Stimulated activated naive CD8-positive, alpha-beta T cell treated with anti-CD3 and anti-CD28 coated beads, Interleukin-15, Interleukin-2, amounts not matched to agents 100 U/mL and 50 U/mL, for 24 hours (primary cell): Measurements from ENCODE around the gene HIP1R.

ENCODE experiments used
- ATAC-seq: fragments of 150-1000 bp; cut with Tn5 transposase; one replicate; pipeline ENCODE4 v1.10.0; 2021
- DNase-seq: peaks from one replicate; pipeline ENCODE4 v3.0.0; 2021

HIP1R gene

DNA sequence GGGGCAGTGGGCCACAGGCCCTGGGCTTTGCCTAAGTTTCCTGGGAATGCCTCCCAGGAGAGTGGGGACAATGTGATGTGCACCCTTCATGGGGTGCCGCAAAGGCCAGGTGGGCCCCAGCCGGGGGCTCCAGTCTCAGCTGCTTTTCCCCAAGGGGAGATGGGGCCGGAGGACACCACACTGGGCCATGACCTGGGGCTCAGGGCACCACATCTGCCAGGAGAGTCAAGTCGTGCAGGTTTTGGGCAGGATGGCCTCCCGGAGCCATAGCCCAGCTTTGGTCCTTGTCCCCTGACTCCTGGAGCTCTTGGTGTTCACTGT, 12.2 kb downstream of the HIP1R start:
- ATAC-seq (no peak), DNase-seq (no peak)

DNA sequence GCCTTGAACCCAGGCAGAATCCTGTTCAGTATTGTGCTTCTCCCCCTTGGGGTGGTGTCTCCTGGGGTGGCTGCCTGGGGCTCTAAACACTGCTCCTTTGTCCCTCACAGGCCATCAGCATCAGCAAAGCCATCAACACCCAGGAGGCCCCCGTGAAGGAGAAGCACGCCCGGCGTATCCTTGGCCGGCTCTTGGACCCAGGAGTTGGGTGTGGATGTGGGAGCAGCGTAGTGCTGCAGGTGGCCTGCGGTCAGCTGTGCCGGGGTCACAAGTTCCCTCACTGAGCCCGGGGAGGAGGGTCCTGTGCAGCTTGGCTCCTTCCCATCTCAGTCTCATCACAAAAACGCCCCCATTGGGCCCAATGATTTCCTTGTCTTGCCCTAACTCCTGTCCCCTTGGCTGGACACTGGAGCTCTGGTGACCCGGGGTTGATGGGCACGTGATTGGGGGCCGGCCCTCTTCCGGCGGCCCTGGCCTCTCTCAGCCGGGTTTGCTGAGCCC, 12.7 kb downstream of the HIP1R start:
- ATAC-seq: no peak
- no peak for DNase-seq

- ATAC-seq (no peak), DNase-seq (no peak)
Observed at GRCh38 chr12:122848471-122849351, 13.5 kb downstream of the HIP1R start.

- ATAC-seq: no peak
- no peak for DNase-seq
Observed at GRCh38 chr12:122849352-122850047, 14.2 kb downstream of the HIP1R start.

GRCh38 chr12:122850048-122850445, 14.8 kb downstream of the HIP1R start:
- ATAC-seq: no peak
- no peak for DNase-seq

DNA sequence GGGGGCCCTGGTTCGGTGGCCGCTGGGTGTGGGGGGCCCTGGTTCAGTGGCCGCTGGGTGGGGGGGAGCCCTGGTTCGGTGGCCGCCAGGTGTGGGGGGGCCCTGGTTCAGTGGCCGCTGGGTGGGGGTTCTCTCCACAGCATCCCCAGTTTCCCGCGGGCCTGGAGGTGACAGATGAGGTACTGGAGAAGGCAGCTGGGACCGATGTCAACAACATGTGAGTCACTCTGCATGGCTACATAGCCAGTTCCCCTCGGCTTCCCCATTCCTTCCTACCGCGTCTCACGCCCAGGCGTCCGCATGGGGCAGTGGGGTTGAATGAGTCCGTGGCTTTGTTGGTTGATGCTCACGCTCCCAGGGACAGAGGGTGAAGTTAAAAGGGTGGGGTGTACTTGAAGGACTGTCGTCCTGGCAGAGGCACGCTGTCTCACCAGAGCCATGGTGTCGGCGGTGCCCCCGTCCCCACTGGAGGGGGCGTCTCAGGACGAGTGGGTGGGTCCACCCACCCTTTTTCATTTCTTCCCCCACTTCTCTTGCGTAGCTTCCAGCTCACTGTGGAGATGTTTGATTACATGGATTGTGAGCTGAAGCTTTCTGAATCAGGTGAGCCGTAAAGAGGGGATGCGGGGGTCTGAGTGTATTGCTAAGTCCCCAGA, 15.6 kb downstream of the HIP1R start:
- no peak for ATAC-seq
- no peak for DNase-seq

DNA sequence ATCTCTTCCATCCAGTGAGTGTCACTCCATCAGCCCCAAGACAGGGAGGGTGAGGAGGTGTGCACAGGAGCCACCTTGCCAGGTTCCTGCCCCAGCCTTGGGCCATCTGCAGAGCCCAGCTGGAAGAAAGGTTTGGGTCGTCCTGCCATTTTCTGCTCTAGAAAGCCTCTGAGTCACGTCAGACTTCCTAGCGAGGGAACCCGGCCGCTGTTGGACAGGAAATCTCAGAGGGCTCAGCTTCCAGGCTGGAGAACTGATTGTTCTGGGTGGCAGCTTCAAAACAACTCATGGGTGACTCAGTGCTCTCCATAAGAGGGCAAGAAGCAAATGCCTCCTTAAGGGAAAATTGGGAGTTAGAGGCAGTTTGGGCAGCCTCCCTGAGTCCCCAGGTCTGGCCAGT, 16.6 kb downstream of the HIP1R start:
- DNase-seq (no peak), ATAC-seq (no peak)

DNA sequence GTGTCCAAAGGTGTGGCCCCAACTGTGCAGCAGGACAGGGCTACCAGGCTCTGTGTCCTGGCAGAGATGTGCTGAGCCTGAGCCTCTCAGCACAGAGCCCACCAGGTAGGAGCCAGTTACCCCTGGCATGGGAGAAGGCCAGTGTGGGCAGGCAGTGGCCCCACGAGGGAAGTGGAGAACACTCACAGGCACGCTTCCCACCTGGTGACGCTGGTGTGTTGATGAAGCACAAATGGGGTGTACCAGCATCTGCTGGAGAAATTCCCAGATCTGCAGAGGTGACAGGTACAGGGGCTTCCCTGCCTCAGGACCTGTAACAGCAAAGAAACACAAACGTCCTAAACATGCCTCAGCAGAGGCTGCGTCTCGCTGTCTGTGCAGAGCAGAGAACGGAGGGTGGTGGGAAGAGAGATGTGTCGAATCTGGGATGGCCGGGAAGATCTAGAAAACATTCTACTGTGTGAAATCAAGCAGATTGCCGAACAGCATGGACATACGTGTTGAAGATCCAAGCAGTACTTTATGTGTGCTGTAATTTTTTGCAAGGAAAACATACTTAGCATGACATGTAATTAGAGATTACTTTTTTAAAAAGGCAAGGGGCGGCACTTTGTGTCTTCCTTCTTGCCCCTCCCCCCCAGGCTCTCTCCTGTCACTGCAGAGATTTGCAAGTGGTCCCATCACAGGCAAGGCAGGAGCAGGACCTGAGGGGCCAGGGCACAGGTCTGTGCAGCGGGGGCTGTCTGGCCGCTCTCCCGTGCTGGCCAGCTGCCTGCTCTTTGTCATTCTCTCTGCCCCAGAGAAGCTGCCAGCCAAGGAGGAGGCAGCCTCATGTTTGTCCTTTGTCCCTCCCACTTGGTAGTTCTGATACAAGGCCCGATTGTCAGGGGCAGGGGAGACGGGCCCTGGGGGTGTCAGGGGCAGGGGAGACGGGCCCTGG, 17.3 kb downstream of the HIP1R start:
- DNase-seq (no peak), ATAC-seq (no peak)

GRCh38 chr12:122853582-122854245, 18.5 kb downstream of the HIP1R start:
- DNase-seq (no peak), ATAC-seq (no peak)

- ATAC-seq (no peak), DNase-seq (no peak)
Observed at GRCh38 chr12:122854554-122854953, 19.3 kb downstream of the HIP1R start.

- DNase-seq (no peak), ATAC-seq (no peak)
Observed at GRCh38 chr12:122855071-122855829, 20.0 kb downstream of the HIP1R start.

DNA sequence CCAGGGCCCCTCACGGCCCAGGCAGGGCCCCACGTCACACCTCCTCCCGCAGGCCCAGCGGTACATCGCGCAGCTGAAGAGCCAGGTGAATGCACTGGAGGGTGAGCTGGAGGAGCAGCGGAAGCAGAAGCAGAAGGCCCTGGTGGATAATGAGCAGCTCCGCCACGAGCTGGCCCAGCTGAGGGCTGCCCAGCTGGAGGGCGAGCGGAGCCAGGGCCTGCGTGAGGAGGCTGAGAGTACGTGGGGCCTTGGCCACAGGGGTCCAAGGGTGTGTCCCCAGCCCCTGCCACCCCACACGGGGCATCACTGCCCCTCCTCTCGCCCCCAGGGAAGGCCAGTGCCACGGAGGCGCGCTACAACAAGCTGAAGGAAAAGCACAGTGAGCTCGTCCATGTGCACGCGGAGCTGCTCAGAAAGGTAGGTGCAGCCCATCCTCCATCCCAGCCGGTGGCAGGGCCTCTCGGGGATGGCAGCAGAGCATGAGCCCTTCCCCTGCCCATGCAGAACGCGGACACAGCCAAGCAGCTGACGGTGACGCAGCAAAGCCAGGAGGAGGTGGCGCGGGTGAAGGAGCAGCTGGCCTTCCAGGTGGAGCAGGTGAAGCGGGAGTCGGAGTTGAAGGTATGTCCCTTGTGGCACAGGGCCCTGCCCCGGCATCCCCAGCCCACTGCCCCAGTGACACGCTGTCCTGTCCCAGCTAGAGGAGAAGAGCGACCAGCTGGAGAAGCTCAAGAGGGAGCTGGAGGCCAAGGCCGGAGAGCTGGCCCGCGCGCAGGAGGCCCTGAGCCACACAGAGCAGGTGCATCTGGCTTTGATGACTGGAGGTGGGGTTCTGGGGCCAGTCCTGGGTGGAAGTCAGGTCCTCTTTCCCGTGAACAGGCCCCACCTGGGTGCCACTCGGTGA, 20.9 kb downstream of the HIP1R start:
- no peak for DNase-seq
- no peak for ATAC-seq

DNA sequence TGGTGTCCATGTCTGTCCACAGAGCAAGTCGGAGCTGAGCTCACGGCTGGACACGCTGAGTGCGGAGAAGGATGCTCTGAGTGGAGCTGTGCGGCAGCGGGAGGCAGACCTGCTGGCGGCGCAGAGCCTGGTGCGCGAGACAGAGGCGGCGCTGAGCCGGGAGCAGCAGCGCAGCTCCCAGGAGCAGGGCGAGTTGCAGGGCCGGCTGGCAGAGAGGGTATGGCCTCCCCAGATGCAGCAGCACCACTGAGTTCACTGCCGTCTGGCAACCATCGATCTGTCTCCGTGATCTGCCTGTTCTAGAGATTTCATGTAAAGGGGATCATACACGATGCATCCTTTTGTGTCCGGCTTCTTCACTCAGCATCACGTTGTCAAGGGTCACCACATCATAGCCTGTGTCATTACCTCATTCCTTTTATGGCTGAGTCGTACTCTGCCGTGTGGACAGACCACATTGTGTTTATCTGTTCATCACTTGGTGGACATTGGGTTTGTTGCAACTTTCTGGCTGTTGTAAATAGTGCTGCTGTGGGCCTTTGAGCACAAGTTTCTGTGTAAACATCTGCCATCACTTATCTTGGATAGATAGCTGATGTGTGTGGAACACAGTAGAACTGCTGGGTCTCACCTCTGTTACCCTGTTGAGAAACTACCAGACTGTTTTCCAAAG, 21.9 kb downstream of the HIP1R start:
- no peak for ATAC-seq

DNA sequence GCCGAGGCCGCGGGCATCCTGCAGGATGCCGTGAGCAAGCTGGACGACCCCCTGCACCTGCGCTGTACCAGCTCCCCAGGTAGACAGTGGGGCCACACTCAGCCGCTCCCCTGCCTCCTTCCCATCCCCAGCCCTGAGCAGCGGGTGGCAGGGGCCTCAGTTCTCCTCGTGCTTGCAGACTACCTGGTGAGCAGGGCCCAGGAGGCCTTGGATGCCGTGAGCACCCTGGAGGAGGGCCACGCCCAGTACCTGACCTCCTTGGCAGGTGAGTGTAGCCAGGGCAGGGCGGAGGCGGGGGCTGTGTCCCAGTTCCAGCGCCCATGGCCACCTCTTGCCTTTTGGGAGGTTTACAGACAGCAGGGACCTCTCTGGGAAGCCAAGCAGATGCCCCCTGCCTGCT, 22.9 kb downstream of the HIP1R start:
- no peak for DNase-seq
- no peak for ATAC-seq

More for the DNA sequence above, 21.9 kb downstream of the HIP1R start:
- no peak for DNase-seq

GRCh38 chr12:122858591-122859302, 23.5 kb downstream of the HIP1R start:
- DNase-seq (no peak), ATAC-seq (no peak)

DNA sequence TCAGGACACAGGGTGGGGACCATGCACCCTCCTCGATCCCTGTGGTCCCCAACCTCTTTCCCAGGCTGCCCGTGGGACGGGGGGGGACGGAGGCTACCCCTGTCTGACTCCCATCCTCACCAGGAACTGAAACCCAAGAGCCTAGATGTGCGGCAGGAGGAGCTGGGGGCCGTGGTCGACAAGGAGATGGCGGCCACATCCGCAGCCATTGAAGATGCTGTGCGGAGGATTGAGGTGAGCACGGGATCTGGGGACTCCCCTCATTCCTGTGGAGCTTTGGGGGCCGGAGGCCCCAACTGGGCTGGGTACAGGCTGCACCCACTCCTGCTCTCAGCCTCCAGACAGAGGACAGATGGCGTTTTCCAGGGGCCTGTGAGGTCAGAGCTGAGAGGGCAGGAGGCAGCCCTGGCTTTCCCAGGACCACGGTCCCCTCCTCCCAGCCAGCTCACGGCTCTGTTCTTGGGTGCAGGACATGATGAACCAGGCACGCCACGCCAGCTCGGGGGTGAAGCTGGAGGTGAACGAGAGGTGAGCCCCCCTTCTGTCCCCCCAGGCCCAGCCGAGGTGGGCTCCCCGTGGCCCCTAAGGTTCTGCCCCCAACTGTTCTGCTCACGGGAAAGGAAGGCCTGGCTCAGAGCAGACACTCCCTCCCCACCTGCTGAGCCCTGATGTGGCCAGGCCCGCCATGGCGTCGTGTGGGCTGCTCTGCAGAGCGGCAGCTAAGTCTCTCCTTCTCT, 24.2 kb downstream of the HIP1R start:
- ATAC-seq: no peak
- no peak for DNase-seq

GRCh38 chr12:122860040-122860853, 25.0 kb downstream of the HIP1R start:
- DNase-seq: peak; percentile 87
- ATAC-seq: peak; percentile 48
